ENCODE results near the gene RABGGTA. TPM values are rescaled to one million over a fixed set of nuclear protein-coding genes. Genes with fewer than 3 reads are reported as not detected.

RABGGTA gene
- total and polyA plus RNA-seq, 2 donors (not counting 1 experiment from before 2014, with no cell fraction given) = 70.1 to 159 TPM

GRCh38 chr14:24312736-24313507 lies 41.5 kb upstream of the RABGGTA start:
- Histone ChIP-seq H3K4me2 (replicated peaks; ENCODE audit: low read depth, low read length, poor library complexity, severe bottlenecking) (peak overlapping the region; percentile 42), H3K27ac (ENCODE audit: low read length in 2 of 2) (peak overlapping the region in 1 of 2 donors; percentile 2), H3K79me2 (ENCODE audit: control insufficient read depth, insufficient read depth, low read length) (peaks cover 8% of the 10 kb centered on the region), H3K4me1 (ENCODE audit: control insufficient read depth in 2 of 2, insufficient read depth in 2 of 2, low read length in 2 of 2) (peaks cover 38 to 54% of the 10 kb centered on the region in 2 donors), H3K9ac (ENCODE audit: low read length) (no peak overlapping the region), H3K9me3 (ENCODE audit: control extremely low read depth in 1 of 3, control insufficient read depth in 2 of 3, insufficient read depth in 1 of 3, low read length in 2 of 3) (no peaks in the 10 kb centered on the region), H3K4me3 (ENCODE audit: control extremely low read depth in 1 of 5, extremely low read depth in 1 of 5, insufficient read depth in 1 of 5, low read depth in 2 of 5, low read length in 4 of 5) (no peak overlapping the region), H2AFZ (ENCODE audit: insufficient read depth, low read depth, low read length, poor library complexity, severe bottlenecking) (no peak overlapping the region), H4K20me1 (ENCODE audit: control insufficient read depth, insufficient read depth, low read length, poor library complexity, severe bottlenecking) (peaks cover 25% of the 10 kb centered on the region), H3K36me3 (replicated peaks in 1 of 2; ENCODE audit: control extremely low read depth in 1 of 2, control insufficient read depth in 1 of 2, extremely low read depth in 1 of 2, insufficient read depth in 2 of 2, low read length in 1 of 2) (peaks cover 0 to 6% of the 10 kb centered on the region in 2 experiments), H3K27me3 (replicated peaks in 1 of 4; ENCODE audit: control extremely low read depth in 1 of 4, control insufficient read depth in 3 of 4, insufficient read depth in 4 of 4, low read length in 3 of 4) (no peaks in the 10 kb centered on the region)
- Mint-ChIP-seq H3K27ac (peak overlapping the region; percentile 91), H3K4me1 (peaks cover 55% of the 10 kb centered on the region), H3K9me3 (ENCODE audit: insufficient read depth) (no peaks in the 10 kb centered on the region), H3K4me3 (peak overlapping the region; percentile 84), H3K27me3 (no peaks in the 10 kb centered on the region)
- WGBS (ENCODE audit: insufficient coverage) = 29% methylated on average over 9 of the region's 9 CpGs
- TF ChIP-seq EZH2 (IDR thresholded peaks at IDR 0.05; ENCODE audit: borderline replicate concordance, insufficient read depth, low read depth, low read length, poor library complexity, severe bottlenecking) = no peak
- no peak for TF ChIP-seq CTCF (IDR thresholded peaks at IDR 0.05)
- ChIA-PET POLR2A (interaction anchor here (0.7 to 1.3 kb wide), 2 partner anchors 42 to 177 kb away, joined by 3 to 4 read pairs; partner anchors contain the start of genes PSME1 and RABGGTA), CTCF (interaction anchor here (0.9 to 9.4 kb wide), 7 partner anchors 15 to 124 kb away, joined by 3 to 112 read pairs (median 39); partner anchors contain the start of genes CBLN3, KHNYN, MDP1 and RABGGTA)
- ATAC-seq (ENCODE audit: low read depth) = no peak
- intact Hi-C loops (cut with micrococcal nuclease) = loop anchor here (5.0 kb wide), 1 partner anchor 301 kb away; no protein-coding TSS in a partner anchor
- DNase-seq = no peak
